Fibroblast of the aortic adventitia (primary cell): Measurements from ENCODE around the gene FCRL6. TPM values are rescaled to one million over a fixed set of nuclear protein-coding genes. Genes with fewer than 3 reads are reported as not detected.

Experiments used
- DNase-seq: peaks from one replicate; pipeline ENCODE4 v3.0.0-alpha.2; 2010; ENCODE audit warnings: low read depth
- H3K4me3 ChIP-seq: 2 replicates; pipeline ENCODE4 v1.5.1; 2011; ENCODE audit warnings: low read depth, mild to moderate bottlenecking, control low read depth, low read length, moderate library complexity
- CTCF ChIP-seq: IDR thresholded peaks from 2 replicates; pipeline ENCODE4 v1.5.1; 2011; ENCODE audit warnings: mild to moderate bottlenecking, low read length, control low read depth, inconsistent platforms; ENCODE audit not compliant: insufficient read depth
- total RNA-seq: library from RNA; depleted of rRNA; stranded (reverse); fragments of >200 nt; gene quantifications from 2 replicates; pipeline ENCODE4 v1.2.3, GENCODE V29; 2012; ENCODE audit warnings: low replicate concordance

Gene FCRL6
- total RNA-seq, 1 donor: not detected

DNA sequence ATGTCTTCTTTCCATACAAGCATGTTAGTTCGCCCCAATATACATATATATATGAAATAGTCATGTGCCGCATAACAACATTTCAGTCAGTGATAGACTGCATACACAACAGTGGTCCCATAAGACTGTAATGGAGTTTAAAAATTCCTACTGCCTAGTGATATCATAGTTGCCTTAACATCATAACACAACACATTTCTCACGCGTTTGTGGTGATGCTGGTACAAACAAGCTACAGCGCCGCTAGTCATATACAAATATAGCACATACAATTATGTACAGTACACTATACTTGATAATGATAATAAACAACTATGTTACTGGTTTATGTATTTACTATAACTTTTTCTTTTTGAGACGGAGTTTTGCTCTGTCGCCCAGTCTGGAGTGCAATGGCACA, 13.8 kb downstream of the FCRL6 start:
- no peak for TF ChIP-seq CTCF
- no peak overlapping the region for H3K4me3 ChIP-seq
- DNase-seq: no peak

GRCh38 chr1:159817276-159818041, 15.3 kb downstream of the FCRL6 start:
- no peak for TF ChIP-seq CTCF
- no peak for DNase-seq
- no peak overlapping the region for H3K4me3 ChIP-seq

- peak; percentile 62 for DNase-seq
- TF ChIP-seq CTCF: peak; percentile 71
- H3K4me3 ChIP-seq: no peak overlapping the region
Measured at GRCh38 chr1:159821171-159821867, 19.2 kb downstream of the FCRL6 start.

DNA sequence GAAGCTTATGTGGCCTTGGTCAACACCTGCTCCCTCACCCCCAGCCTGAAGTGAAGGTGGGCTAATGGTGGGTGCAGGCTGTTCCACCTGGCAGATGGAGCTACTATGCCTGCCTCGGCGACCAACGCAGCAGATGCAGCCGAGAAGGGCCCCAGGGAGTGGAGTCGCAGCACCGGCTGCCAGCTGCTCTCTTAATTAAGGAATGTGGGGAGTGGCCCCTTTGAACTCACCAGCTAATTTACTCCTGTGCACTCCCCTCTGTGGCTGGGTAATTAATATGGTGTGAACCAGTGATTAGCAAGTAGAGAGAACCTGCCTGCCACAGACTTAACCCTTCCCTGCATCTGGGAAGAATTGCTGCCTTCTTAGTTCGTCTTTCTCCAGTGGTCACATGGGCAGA, 21.2 kb downstream of the FCRL6 start:
- DNase-seq: no peak
- no peak overlapping the region for H3K4me3 ChIP-seq
- TF ChIP-seq CTCF: no peak

- DNase-seq: no peak
- TF ChIP-seq CTCF: no peak
- no peak overlapping the region for H3K4me3 ChIP-seq
Measured at GRCh38 chr1:159825564-159825963, 23.4 kb downstream of the FCRL6 start.

- H3K4me3 ChIP-seq: no peak within 1 kb of the TSS
- DNase-seq: no peak
- no peak for TF ChIP-seq CTCF
Measured at GRCh38 chr1:159826441-159827101, 24.4 kb downstream of the FCRL6 start, which contains the start of gene SLAMF8. TSS of gene SLAMF8 (plus strand) at chr1:159826873. CDS start at chr1:159826899, 26 bp downstream.
